Measurements from ENCODE around the gene EIF3I.

EIF3I gene

GRCh38 chr1:32221980-32222755, at the start of gene EIF3I, which contains the start of gene TMEM234:
EIF3I (plus strand) TSS chr1:32222407; CDS start chr1:32222442, 35 bp downstream.
TMEM234 (minus strand) TSS chr1:32222353; CDS start chr1:32222322, 31 bp downstream.
- peak; percentile 86 for DNase-seq (ENCODE audit: low read depth)

- DNase-seq (ENCODE audit: low read depth): no peak
Observed at GRCh38 chr1:32172621-32173245, 49.5 kb upstream of the EIF3I start.

- no peak for DNase-seq (ENCODE audit: low read depth)
Observed at GRCh38 chr1:32178380-32179192, 43.6 kb upstream of the EIF3I start.

- no peak for DNase-seq (ENCODE audit: low read depth)
Observed at GRCh38 chr1:32179193-32179442, 43.1 kb upstream of the EIF3I start.

- peak; percentile 85 for DNase-seq (ENCODE audit: low read depth)
Observed at GRCh38 chr1:32179443-32180185, 42.6 kb upstream of the EIF3I start, which contains the start of gene TXLNA. TXLNA (plus strand) TSS chr1:32179675; CDS start chr1:32180346, 671 bp downstream.

- no peak for DNase-seq (ENCODE audit: low read depth)
Observed at GRCh38 chr1:32180186-32181060, 41.8 kb upstream of the EIF3I start.

- DNase-seq (ENCODE audit: low read depth): no peak
Observed at GRCh38 chr1:32181065-32181464, 41.1 kb upstream of the EIF3I start.

- DNase-seq (ENCODE audit: low read depth): no peak
Observed at GRCh38 chr1:32181563-32181962, 40.6 kb upstream of the EIF3I start.

- no peak for DNase-seq (ENCODE audit: low read depth)
Observed at GRCh38 chr1:32182060-32182459, 40.1 kb upstream of the EIF3I start.

- DNase-seq (ENCODE audit: low read depth): no peak
Observed at GRCh38 chr1:32184650-32185049, 37.6 kb upstream of the EIF3I start.

- no peak for DNase-seq (ENCODE audit: low read depth)
Observed at GRCh38 chr1:32186077-32186476, 36.1 kb upstream of the EIF3I start.

- no peak for DNase-seq (ENCODE audit: low read depth)
Observed at GRCh38 chr1:32186491-32186890, 35.7 kb upstream of the EIF3I start.

- no peak for DNase-seq (ENCODE audit: low read depth)
Observed at GRCh38 chr1:32187850-32188249, 34.4 kb upstream of the EIF3I start.

GRCh38 chr1:32192220-32192948, 29.8 kb upstream of the EIF3I start:
- DNase-seq (ENCODE audit: low read depth): no peak

- no peak for DNase-seq (ENCODE audit: low read depth)
Observed at GRCh38 chr1:32194984-32195383, 27.2 kb upstream of the EIF3I start.

GRCh38 chr1:32195531-32195930, 26.7 kb upstream of the EIF3I start:
- DNase-seq (ENCODE audit: low read depth): no peak

- DNase-seq (ENCODE audit: low read depth): no peak
Observed at GRCh38 chr1:32195972-32196823, 26.0 kb upstream of the EIF3I start.

GRCh38 chr1:32197074-32197473, 25.1 kb upstream of the EIF3I start:
- no peak for DNase-seq (ENCODE audit: low read depth)

- no peak for DNase-seq (ENCODE audit: low read depth)
Observed at GRCh38 chr1:32197837-32198236, 24.4 kb upstream of the EIF3I start.
